ENCODE data around the gene HSPA2. TPM values are rescaled to one million over a fixed set of nuclear protein-coding genes. Genes with fewer than 3 reads are reported as not detected.
A peak's percentile ranks its signal among the peaks of the same experiment; 100 is the strongest.

HSPA2 gene
- total and polyA plus RNA-seq, 2 of the 13 experiments (the other 11 are each of a cell fraction or from before 2014, with no cell fraction given), result 0.15 to 0.27 TPM

GRCh38 chr14:64502887-64503433, 37.6 kb upstream of the HSPA2 start (continued):
- TF ChIP-seq HNRNPLL (IDR thresholded peaks at IDR 0.05; ENCODE audit: low read depth, low read length, poor library complexity, severe bottlenecking) (peak; percentile 89), BATF2 (CRISPR knock-in tag; IDR thresholded peaks at IDR 0.05) (no peak), MEIS1 (CRISPR knock-in tag; IDR thresholded peaks at IDR 0.05; ENCODE audit: borderline replicate concordance) (0 out of 2 replicates have a peak, but pooled peaks have one; percentile 13), ZNF614 (CRISPR knock-in tag; IDR thresholded peaks at IDR 0.05; ENCODE audit: borderline replicate concordance) (no peak), U2AF2 (IDR thresholded peaks at IDR 0.05; ENCODE audit: low read depth, low read length) (no peak), JUND (CRISPR knock-in tag; IDR thresholded peaks at IDR 0.05) (no peak), ZNF850 (CRISPR knock-in tag; conservative IDR thresholded peaks at IDR 0.05) (0 out of 2 replicates have a peak, but pooled peaks have one; percentile 21), HHEX (CRISPR knock-in tag; IDR thresholded peaks at IDR 0.05) (no peak), HDAC1 (CRISPR knock-in tag; IDR thresholded peaks at IDR 0.05) (no peak), DNMT1 (CRISPR knock-in tag; IDR thresholded peaks at IDR 0.05) (no peak), ATF7 (IDR thresholded peaks at IDR 0.05) (no peak), ATF7 (CRISPR knock-in tag; IDR thresholded peaks at IDR 0.05) (no peak), ZNF572 (CRISPR knock-in tag; IDR thresholded peaks at IDR 0.05) (0 out of 2 replicates have a peak, but pooled peaks have one; percentile 64), ZNF138 (CRISPR knock-in tag; IDR thresholded peaks at IDR 0.05; ENCODE audit: low read depth) (peak; percentile 9; the same call in 1 of the 2 replicates), HOXA3 (CRISPR knock-in tag; IDR thresholded peaks at IDR 0.05) (no peak), TCF7L2 (IDR thresholded peaks at IDR 0.05; ENCODE audit: low read depth, low read length) (no peak), ZNF780A (CRISPR knock-in tag; IDR thresholded peaks at IDR 0.05) (no peak), MED1 (CRISPR knock-in tag; IDR thresholded peaks at IDR 0.05) (no peak), ZNF367 (CRISPR knock-in tag; IDR thresholded peaks at IDR 0.05; ENCODE audit: borderline replicate concordance) (no peak), IRF2 (CRISPR knock-in tag; IDR thresholded peaks at IDR 0.05) (no peak), ZBTB10 (CRISPR knock-in tag; IDR thresholded peaks at IDR 0.05; ENCODE audit: borderline replicate concordance) (no peak), KDM5A (IDR thresholded peaks at IDR 0.05; ENCODE audit: borderline replicate concordance, low read length) (peak; percentile 29; the same call in 1 of the 2 replicates), ZNF792 (CRISPR knock-in tag; IDR thresholded peaks at IDR 0.05) (no peak)
- TF ChIP-seq, protein P1, sequence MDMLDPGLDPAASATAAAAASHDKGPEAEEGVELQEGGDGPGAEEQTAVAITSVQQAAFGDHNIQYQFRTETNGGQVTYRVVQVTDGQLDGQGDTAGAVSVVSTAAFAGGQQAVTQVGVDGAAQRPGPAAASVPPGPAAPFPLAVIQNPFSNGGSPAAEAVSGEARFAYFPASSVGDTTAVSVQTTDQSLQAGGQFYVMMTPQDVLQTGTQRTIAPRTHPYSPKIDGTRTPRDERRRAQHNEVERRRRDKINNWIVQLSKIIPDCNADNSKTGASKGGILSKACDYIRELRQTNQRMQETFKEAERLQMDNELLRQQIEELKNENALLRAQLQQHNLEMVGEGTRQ (IDR thresholded peaks at IDR 0.05; ENCODE audit: low read depth, low read length), result no peak
- TF ChIP-seq, protein P1 (CRISPR knock-in tag; IDR thresholded peaks at IDR 0.05; ENCODE audit: borderline replicate concordance), result no peak
- TF ChIP-seq, protein P2, sequence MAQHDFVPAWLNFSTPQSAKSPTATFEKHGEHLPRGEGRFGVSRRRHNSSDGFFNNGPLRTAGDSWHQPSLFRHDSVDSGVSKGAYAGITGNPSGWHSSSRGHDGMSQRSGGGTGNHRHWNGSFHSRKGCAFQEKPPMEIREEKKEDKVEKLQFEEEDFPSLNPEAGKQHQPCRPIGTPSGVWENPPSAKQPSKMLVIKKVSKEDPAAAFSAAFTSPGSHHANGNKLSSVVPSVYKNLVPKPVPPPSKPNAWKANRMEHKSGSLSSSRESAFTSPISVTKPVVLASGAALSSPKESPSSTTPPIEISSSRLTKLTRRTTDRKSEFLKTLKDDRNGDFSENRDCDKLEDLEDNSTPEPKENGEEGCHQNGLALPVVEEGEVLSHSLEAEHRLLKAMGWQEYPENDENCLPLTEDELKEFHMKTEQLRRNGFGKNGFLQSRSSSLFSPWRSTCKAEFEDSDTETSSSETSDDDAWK (CRISPR knock-in tag; IDR thresholded peaks at IDR 0.05), result no peak
